Stimulated activated naive B cell treated with anti-CD40 and anti-IgM and Interleukin-4, amounts not matched to agents 10 μg/mL and 1 μg/mL and 100 μg/mL, for 72 hours (primary cell): ENCODE measurements around the gene GINS2.
A peak's percentile ranks its signal among the peaks of the same experiment; 100 is the strongest.

Source experiments
- ATAC-seq, 2 donors: fragments of 150-1000 bp; cut with Tn5 transposase; replicated peaks; 2 replicates each; pipeline ENCODE4 v1.10.0; 2021; ENCODE audit warnings: moderate library complexity in 1 of 2
- DNase-seq: peaks from one replicate; pipeline ENCODE4 v3.0.0; 2021
- H3K27ac Mint-ChIP-seq: one replicate; pipeline ENCODE4 v1.8.0; 2022; ENCODE audit warnings: mild to moderate bottlenecking, mixed read lengths
- H3K27me3 Mint-ChIP-seq, 2 donors: one replicate each; pipeline ENCODE4 v1.8.0; 2022; ENCODE audit warnings: mixed read lengths in 2 of 2
- H3K36me3 Mint-ChIP-seq, 2 donors: one replicate each; pipeline ENCODE4 v1.8.0; 2022; ENCODE audit warnings: mixed read lengths in 2 of 2, mild to moderate bottlenecking in 1 of 2
- H3K4me1 Mint-ChIP-seq, 2 donors: one replicate each; pipeline ENCODE4 v1.8.0; 2022; ENCODE audit warnings: mixed read lengths in 2 of 2, mild to moderate bottlenecking in 1 of 2
- H3K4me3 Mint-ChIP-seq, 2 donors: one replicate each; pipeline ENCODE4 v1.8.0; 2022; ENCODE audit warnings: mild to moderate bottlenecking in 2 of 2, mixed read lengths in 2 of 2, moderate library complexity in 1 of 2
- H3K9me3 Mint-ChIP-seq, 2 donors: one replicate each; pipeline ENCODE4 v1.8.0; 2022; ENCODE audit warnings: mixed read lengths in 2 of 2, mild to moderate bottlenecking in 1 of 2

Gene GINS2

DNA sequence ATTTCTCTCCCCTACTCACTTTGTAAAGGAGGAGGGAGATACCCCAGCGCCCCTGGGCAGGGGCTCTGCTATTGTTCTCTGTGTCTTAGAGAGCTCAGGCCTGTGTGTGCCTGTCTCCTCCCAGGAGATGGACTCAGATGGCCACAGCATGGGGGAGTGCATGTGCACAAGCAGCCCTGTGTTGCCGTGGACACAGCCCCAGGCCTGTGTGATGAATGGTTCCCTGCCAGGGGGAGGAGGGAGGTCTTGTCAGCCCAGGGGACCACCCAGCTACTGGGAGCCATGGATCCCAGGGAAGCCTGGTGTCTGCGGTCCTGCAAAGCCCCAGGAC lies 26.3 kb downstream of the GINS2 start:
- H3K9me3 Mint-ChIP-seq = no peaks in the 10 kb centered on the region
- ATAC-seq (no peak), DNase-seq (no peak)
- H3K27ac Mint-ChIP-seq = no peak overlapping the region
- peaks cover 6% of the 10 kb centered on the region in 2 donors for H3K4me1 Mint-ChIP-seq
- no peak overlapping the region for H3K4me3 Mint-ChIP-seq
- H3K27me3 Mint-ChIP-seq = no peaks in the 10 kb centered on the region
- H3K36me3 Mint-ChIP-seq = peaks cover 40 to 62% of the 10 kb centered on the region in 2 donors

DNA sequence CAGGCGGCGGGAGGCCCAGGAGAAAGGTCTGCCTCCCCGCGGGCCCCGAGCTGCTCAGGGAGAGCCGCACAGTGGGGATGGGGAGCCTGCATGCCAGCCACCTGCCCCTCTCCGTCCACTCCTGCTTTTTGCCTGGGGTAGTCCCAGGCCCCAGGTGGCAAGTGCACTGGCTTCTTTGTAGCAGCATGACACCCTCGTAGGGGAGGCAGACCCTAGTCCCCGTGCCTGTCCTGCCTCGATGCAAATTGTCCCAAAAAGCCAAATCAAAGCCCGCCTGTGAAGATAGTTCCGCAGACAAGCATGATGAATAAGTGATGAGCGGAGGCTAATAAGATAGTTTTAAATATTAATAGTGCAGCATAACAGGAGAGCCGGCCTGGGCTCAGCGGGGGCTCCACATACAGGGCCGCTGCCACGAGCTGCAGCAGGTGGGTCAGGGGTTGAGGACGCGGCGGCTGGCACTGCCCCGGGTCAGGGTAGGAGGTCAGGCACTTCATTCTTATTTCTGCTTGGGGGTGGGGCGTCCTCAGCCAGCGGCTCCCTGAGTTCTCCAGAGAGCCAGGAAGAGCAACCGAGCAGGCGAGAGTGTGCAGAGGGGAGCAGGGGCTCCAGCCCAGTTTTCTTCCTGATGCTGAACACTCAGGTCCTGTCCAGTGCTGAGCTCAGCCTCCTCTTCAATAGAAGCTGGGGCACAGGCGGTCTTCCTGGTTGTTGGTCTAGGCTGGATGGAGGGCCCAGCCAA lies 26.8 kb downstream of the GINS2 start:
- no peaks in the 10 kb centered on the region for H3K27me3 Mint-ChIP-seq
- peaks cover 43 to 63% of the 10 kb centered on the region in 2 donors for H3K36me3 Mint-ChIP-seq
- no peak overlapping the region for H3K4me3 Mint-ChIP-seq
- H3K9me3 Mint-ChIP-seq = no peaks in the 10 kb centered on the region
- no peak overlapping the region for H3K27ac Mint-ChIP-seq
- peaks cover 6% of the 10 kb centered on the region in 2 donors for H3K4me1 Mint-ChIP-seq
- DNase-seq (no peak), ATAC-seq (no peak)

DNA sequence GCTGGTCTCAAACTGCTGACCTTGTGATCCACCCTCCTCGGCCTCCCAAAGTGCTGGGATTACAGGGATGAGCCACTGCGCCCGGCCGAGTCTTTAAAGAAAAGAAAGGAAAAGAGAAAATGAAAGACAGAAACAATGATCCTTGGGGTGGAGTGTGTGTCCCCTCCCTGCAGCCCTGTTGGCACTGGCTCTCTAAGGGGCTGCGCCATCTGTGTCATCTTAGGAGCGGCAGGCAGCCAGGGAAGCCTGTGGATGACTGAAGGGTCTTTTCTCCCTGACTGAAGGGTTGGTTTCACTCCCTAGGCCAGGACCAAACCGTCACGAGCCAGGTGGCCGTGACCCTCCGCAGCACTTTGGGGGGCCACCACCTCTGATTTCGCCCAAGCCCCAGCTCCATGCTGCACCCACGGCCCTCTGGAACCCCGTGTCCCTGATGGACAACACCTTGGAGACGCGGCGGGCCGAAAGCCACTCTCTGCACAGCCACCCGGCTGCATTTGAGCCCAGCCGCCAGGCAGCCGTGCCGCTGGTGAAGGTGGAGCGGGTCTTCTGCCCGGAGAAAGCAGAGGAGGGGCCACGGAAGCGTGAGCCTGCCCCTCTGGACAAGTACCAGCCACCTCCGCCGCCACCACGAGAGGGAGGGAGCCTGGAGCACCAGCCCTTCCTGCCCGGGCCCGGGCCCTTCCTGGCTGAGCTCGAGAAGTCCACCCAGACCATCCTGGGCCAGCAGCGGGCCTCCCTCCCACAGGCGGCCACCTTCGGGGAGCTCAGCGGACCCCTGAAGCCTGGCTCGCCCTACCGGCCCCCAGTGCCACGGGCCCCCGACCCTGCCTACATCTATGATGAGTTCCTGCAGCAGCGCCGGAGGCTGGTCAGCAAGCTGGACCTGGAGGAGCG lies 27.7 kb downstream of the GINS2 start:
- no peak overlapping the region for H3K27ac Mint-ChIP-seq
- ATAC-seq (no peak), DNase-seq (no peak)
- H3K4me1 Mint-ChIP-seq = peaks cover 6% of the 10 kb centered on the region in 2 donors
- H3K27me3 Mint-ChIP-seq = no peaks in the 10 kb centered on the region
- H3K4me3 Mint-ChIP-seq = no peak overlapping the region
- peaks cover 42 to 63% of the 10 kb centered on the region in 2 donors for H3K36me3 Mint-ChIP-seq
- H3K9me3 Mint-ChIP-seq = no peaks in the 10 kb centered on the region

DNA sequence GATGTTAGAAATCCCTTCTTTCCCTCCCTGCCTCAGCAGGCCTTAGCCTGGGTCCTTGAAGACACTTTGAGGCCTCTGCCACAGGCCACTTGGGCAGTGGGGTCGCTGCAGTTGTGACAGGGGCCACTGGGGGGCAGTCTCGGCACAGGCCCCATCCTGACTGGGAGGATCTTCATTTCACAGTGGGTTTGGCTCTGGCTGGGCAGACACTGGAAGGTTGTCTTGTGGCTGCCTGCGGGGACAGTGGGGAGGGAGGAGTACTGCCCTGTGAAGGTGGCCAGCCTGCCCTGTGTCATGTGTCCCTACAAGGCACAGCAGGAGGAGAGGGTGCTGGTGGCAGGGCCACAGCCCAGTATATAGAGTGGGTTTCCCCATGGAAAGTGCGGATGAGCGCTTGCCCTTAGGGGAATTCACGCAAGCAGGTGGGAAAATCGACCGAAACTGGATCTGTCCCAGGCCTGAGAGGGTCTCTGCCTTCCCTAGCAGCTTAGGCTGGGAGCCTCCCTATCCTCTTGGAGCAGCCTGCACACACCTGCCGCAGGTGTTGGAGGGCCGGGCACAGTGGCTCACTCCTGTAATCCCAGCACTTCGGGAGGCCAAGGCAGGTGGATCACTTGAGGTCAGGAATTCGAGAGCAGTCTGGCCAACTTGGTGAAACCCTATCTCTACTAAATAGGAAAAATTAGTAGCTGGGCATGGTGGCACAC lies 28.8 kb downstream of the GINS2 start:
- ATAC-seq (peak; percentile 92 to 93), DNase-seq (peak; percentile 56)
- Mint-ChIP-seq H3K27me3 (no peaks in the 10 kb centered on the region), H3K9me3 (no peaks in the 10 kb centered on the region), H3K4me3 (no peak overlapping the region), H3K4me1 (peaks cover 6% of the 10 kb centered on the region in 2 donors), H3K36me3 (peaks cover 45 to 62% of the 10 kb centered on the region in 2 donors), H3K27ac (peak overlapping the region; percentile 78)

DNA sequence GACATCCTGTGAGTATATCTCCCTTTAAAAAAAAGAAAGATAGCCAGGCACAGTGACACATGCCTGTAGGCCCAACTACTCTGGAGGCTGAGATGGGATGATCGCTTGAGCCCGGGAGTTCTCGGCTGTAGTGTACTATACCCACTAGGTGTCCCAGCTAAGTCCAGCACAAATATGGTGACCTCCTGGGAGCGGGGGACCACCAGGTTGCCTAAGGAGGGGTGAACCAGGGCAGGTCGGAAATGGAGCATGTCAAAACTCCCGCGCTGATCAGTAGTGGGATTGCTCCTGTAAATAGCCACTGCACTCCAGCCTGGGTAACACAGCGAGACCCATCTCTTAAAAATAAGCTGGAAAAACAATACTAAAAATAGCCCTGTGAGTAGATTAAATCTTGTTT lies 29.4 kb downstream of the GINS2 start:
- no peak for DNase-seq
- no peak overlapping the region for H3K4me3 Mint-ChIP-seq
- peak overlapping the region; percentile 78 for H3K27ac Mint-ChIP-seq
- H3K36me3 Mint-ChIP-seq = peaks cover 49 to 64% of the 10 kb centered on the region in 2 donors
- peaks cover 6% of the 10 kb centered on the region in 2 donors for H3K4me1 Mint-ChIP-seq
- no peaks in the 10 kb centered on the region for H3K9me3 Mint-ChIP-seq
- ATAC-seq = no peak
- H3K27me3 Mint-ChIP-seq = no peaks in the 10 kb centered on the region

DNA sequence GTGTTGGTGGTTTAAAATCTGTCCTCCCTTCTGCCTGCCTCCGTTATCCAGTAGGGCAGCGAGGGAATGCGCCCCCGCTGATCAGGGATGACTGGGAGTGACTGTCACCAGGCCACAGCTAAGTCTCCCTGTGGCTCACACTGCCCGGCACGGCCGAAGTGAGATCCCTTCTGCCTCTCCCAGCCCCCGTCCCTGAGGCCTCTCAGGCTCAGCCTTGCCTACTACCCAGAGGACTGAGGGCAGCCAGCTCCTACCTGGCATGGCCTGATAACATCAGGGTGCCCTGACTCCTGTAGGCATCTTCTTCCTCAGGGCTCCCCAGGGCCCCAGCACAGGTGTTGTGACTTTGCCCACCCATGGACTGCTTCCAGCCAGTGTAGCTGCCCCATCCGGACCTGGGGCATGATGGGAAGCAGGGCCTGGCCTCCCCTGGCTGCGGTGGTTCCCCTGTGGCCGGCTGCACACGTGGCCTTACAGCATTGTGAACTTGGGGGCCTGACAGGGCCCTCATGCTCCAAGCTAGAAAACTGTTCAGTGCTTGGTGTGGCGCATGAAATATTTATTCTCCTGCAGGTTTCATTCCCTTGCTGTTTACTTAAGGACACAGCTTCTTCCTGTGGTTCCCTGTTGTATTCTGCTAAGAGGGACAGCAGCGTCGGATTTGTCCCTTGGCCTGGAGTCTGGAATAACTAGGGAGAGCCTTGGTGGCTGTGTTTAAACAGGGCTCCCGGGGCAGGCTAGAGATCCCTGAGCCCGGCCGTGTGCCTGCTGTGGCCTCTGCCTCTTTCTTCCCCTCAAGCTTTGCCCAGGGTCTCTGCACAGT lies 30.0 kb downstream of the GINS2 start:
- ATAC-seq (no peak), DNase-seq (no peak)
- H3K4me1 Mint-ChIP-seq = peaks cover 6% of the 10 kb centered on the region in 2 donors

DNA sequence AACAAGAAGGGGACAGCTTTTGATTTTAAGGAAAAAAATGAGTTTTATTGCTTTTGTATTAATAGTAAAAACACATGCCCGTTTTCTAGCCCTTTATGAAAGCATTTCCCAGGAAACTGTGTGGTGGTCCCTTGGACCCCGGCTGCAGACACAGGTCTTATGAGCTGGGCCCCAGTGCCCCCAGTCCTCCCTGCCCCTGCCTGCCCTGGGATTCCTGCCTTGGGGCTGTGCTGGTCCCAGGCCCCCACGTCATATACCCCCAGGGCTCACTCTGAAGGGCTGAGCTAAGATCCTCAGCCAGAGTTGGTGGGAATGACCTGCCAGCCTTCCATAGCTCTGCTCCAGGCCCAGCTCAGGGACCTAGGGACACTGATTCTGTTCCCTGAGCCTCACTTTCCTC lies 30.8 kb downstream of the GINS2 start:
- ATAC-seq (no peak), DNase-seq (no peak)
- Mint-ChIP-seq H3K4me3 (no peak overlapping the region), H3K27me3 (no peaks in the 10 kb centered on the region), H3K36me3 (peaks cover 46 to 57% of the 10 kb centered on the region in 2 donors), H3K27ac (no peak overlapping the region), H3K4me1 (peaks cover 6% of the 10 kb centered on the region in 2 donors), H3K9me3 (no peaks in the 10 kb centered on the region)

More for the DNA sequence above, 30.0 kb downstream of the GINS2 start:
- Mint-ChIP-seq H3K27me3 (no peaks in the 10 kb centered on the region), H3K9me3 (no peaks in the 10 kb centered on the region), H3K36me3 (peaks cover 49 to 61% of the 10 kb centered on the region in 2 donors), H3K27ac (peak overlapping the region; percentile 42), H3K4me3 (no peak overlapping the region)

DNA sequence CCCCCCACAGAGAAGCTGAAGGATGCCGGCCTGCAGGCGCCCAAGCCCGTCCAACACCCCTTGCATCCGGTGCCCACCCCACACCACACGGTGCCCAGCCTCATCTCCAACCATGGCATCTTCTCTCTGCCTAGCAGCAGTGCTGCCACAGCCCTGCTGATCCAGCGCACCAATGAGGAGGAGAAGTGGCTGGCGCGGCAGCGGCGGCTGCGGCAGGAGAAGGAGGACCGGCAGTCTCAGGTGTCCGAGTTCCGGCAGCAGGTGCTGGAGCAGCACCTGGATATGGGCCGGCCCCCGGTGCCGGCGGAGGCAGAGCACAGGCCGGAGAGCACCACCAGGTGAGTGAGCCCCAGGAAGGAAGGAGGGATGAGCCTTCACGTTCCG lies 31.5 kb downstream of the GINS2 start:
- H3K27me3 Mint-ChIP-seq = no peaks in the 10 kb centered on the region
- H3K27ac Mint-ChIP-seq = no peak overlapping the region
- ATAC-seq (no peak), DNase-seq (no peak)
- H3K4me1 Mint-ChIP-seq = peaks cover 6 to 9% of the 10 kb centered on the region in 2 donors
- H3K9me3 Mint-ChIP-seq = no peaks in the 10 kb centered on the region
- H3K36me3 Mint-ChIP-seq = peaks cover 41 to 60% of the 10 kb centered on the region in 2 donors
- no peak overlapping the region for H3K4me3 Mint-ChIP-seq

DNA sequence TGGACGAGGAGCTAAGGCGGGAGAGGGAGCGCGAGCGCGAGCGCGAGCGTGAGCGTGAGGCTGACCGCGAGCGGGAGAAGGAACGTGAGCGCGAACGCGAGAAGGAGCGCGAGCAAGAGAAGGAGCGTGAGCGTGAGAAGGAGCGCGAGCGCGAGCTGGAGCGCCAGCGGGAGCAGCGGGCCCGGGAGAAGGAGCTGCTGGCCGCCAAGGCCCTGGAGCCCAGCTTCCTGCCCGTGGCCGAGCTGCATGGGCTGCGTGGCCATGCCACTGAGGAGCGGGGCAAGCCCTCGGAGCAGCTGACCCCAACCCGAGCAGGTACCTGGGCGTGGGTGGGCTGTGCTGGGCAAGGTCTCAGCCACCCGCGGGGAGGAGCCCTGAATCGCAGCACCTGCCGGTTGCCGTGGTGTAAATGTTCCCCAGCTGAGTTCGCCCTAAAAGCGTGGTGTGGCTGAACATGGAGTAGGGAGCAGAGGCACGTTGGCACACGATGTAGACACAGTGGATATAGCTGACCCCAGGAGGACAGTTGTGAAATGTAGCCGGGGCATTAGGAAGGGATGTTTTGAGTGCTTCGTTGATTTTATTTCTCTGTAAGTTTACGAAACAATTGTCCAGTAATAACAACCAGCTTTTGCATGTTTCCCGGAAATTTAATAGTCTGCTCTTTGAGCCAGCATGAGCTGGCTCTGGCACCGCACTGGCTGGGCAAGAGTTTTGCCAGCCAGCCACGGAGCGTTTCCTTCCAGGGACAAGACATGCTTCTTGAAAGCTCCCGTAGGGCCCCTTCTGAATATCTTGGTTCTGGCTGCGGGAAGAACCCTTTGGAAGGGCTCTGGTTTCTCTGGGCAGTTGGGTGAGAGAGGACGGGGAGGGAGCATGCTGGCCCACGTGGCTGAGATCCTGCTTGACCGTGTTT lies 32.1 kb downstream of the GINS2 start:
- no peak overlapping the region for H3K4me3 Mint-ChIP-seq
- peaks cover 45 to 60% of the 10 kb centered on the region in 2 donors for H3K36me3 Mint-ChIP-seq
- no peak overlapping the region for H3K27ac Mint-ChIP-seq
- peaks cover 6 to 9% of the 10 kb centered on the region in 2 donors for H3K4me1 Mint-ChIP-seq
- H3K9me3 Mint-ChIP-seq = no peaks in the 10 kb centered on the region
- no peaks in the 10 kb centered on the region for H3K27me3 Mint-ChIP-seq
- ATAC-seq (no peak), DNase-seq (no peak)

DNA sequence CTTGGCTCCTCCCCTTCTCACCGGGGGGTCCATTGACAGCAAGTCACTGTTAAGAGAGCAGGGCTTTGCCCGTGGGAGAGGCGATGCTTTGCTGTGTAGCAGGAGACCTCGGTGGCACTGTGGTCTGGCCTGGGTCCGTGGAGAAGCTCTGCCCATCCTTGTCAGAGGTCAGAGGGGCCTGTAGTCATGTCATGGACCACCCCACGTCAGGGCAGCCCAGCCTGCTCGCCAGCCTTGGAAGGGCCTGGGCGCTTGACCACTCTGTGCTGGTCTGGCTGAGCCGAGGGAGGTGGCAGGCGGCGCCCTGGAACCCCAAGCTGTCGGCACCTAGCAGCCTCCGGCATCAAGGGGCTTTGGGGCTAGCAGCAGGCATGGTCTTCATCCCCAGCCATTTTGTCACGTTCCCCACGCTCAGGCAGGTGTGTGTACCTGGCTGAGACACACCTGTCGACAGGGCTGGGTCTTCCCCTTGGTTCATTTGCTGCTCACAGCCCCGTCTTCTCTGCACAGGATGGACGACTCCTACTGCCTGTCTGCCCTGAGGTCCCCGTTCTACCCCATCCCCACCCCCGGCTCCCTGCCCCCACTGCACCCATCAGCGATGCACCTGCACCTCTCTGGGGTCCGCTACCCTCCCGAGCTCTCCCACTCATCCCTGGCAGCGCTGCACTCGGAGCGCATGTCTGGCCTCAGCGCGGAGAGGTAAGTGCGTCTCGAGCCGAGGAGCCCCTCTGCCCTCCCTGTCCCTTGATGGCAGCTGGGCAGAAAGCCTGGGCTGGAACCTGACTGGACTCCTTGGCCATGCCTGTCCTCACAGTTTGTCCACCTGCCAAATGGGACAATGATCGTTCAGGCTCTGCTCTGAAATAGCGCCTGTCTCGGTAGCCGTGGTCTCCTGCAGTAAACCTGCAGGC lies 33.3 kb downstream of the GINS2 start:
- peaks cover 43 to 60% of the 10 kb centered on the region in 2 donors for H3K36me3 Mint-ChIP-seq
- no peak for ATAC-seq
- H3K27me3 Mint-ChIP-seq = no peaks in the 10 kb centered on the region

DNA sequence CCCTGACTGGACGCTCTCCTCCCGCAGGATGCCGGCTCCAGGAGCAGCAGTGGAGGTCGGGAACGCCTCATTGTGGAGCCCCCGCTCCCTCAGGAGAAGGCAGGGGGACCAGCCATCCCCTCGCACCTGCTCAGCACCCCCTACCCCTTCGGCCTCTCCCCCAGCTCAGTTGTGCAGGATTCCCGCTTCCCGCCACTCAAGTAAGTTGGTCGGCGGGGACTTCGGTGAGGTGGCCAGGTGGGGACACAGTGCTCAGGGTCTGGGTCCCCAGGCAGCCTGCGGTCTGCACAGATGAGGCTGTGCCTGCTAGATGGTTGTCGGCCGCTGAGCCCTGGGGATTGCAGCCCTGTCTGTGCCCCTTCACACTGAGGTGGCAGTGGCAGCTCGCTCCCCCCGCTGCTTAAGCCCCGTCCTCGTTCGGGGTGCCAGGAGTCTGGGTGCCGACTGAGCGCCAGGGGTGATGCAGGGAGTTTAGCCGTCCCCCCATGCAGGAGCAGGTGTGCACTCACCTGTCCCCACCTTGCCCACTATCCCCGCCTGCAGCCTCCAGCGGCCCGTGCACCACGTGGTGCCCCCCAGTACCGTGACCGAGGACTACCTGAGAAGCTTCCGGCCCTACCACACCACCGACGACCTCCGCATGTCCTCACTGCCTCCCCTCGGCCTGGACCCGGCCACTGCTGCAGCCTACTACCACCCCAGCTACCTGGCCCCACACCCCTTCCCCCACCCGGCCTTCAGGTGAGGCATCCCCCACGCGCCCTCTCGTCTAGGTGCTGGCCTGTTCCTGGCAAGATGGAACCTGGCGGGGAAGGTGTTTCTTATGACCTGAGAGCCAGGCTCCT lies 34.3 kb downstream of the GINS2 start:
- Mint-ChIP-seq H3K27me3 (no peaks in the 10 kb centered on the region), H3K27ac (no peak overlapping the region), H3K36me3 (peaks cover 41 to 55% of the 10 kb centered on the region in 2 donors), H3K4me1 (peaks cover 0 to 7% of the 10 kb centered on the region in 2 donors), H3K9me3 (no peaks in the 10 kb centered on the region), H3K4me3 (no peak overlapping the region)
- DNase-seq (no peak), ATAC-seq (no peak)

More for the DNA sequence above, 33.3 kb downstream of the GINS2 start:
- DNase-seq = no peak
- peak overlapping the region; percentile 31 for H3K27ac Mint-ChIP-seq
- peaks cover 6 to 9% of the 10 kb centered on the region in 2 donors for H3K4me1 Mint-ChIP-seq
- H3K4me3 Mint-ChIP-seq = no peak overlapping the region
- H3K9me3 Mint-ChIP-seq = no peaks in the 10 kb centered on the region
